ENCODE results near the gene TSHZ2.
"Not testable (repeated sequence)": the region's sequence is repeated elsewhere in the genome, so short reads cannot be mapped to it uniquely, and the experiment has no call there.

The TSHZ2 gene

DNA sequence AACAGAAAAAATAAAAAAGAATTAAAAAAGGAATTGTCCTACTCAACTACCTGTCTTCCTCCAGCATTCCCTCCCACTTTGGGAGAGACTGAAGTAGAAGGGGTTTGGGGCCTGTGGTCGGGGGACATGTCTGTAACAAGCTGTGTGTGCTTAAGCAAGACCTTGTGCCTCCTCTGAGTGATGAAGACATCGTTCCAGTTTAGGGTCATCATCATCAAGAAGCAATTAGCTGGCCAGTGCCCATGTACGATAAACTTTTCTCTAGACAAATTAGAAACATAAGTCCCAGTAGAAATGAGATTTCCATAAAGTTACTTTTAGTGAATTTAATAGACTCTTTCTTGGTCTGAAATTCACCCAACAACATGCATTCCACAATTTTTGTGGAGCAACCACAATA is 348.5 kb downstream of the TSHZ2 start:
- no peak overlapping the region for H3K27ac ChIP-seq
- TF ChIP-seq ZFX (IDR thresholded peaks at IDR 0.05) = no peak
- TF ChIP-seq, protein P1, sequence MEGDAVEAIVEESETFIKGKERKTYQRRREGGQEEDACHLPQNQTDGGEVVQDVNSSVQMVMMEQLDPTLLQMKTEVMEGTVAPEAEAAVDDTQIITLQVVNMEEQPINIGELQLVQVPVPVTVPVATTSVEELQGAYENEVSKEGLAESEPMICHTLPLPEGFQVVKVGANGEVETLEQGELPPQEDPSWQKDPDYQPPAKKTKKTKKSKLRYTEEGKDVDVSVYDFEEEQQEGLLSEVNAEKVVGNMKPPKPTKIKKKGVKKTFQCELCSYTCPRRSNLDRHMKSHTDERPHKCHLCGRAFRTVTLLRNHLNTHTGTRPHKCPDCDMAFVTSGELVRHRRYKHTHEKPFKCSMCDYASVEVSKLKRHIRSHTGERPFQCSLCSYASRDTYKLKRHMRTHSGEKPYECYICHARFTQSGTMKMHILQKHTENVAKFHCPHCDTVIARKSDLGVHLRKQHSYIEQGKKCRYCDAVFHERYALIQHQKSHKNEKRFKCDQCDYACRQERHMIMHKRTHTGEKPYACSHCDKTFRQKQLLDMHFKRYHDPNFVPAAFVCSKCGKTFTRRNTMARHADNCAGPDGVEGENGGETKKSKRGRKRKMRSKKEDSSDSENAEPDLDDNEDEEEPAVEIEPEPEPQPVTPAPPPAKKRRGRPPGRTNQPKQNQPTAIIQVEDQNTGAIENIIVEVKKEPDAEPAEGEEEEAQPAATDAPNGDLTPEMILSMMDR (conservative IDR thresholded peaks at IDR 0.05) = no peak

DNA sequence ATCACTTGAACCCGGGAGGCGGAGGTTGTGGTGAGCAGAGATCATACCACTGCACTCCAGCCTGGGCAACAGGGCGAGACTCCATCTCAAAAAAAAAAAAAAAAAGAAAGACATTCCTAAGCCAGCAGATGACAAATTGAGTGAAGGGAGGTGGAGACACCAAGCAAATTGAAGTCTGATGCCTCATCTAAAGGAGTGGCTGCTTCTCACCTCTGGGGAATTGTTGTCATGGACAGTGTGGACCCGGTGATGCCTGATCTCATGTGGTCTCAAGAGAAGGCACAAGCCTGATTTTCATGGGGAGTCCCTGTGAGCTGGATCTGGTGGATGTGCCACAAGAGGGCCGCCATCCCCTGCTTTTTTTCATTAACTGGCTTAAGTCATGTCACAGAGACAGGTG is 349.4 kb downstream of the TSHZ2 start:
- no peak overlapping the region for H3K27ac ChIP-seq
- TF ChIP-seq, protein P1 (conservative IDR thresholded peaks at IDR 0.05) = no peak
- TF ChIP-seq ZFX (IDR thresholded peaks at IDR 0.05) = no peak

DNA sequence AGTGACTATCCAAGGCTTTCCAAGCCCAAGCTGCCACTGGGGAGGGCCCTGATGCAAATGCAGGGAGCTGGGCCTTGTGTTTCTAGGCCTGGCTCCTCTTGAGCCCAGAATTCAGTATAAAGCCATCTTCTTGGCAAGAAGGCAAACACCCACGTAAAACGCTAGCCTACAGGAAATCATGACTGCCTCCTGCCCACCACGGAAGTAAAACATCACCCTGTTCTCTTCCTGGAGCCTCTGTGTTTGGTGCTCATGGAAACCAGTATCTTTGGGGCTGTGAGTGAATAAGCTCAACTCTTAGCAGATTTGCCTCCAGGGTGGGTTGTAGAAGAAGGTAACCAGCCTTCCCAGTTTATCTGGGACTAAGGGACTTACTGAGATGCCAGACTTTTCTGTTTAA is 350.5 kb downstream of the TSHZ2 start:
- no peak overlapping the region for H3K27ac ChIP-seq
- TF ChIP-seq, protein P1 (conservative IDR thresholded peaks at IDR 0.05) = no peak
- no peak for TF ChIP-seq ZFX (IDR thresholded peaks at IDR 0.05)

DNA sequence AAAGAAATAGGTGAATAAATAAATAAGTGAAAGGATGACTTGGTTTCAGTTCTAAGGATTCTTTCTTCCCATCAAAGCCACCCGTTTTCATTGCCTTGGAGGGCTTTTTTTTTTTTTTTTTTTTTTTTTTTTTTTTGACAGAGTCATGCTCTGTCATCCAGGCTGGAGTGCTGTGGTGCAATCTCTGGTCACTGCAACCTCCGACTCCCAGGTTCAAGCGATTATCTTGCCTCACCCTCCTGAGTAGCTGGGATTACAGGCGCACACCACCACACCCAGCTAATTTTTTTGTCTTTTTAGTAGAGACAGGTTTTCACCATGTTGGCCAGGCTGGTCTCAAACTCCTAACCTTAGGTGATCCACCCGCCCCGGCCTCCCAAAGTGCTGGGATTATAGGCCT is 351.3 kb downstream of the TSHZ2 start:
- not testable (repeated sequence) for H3K27ac ChIP-seq

DNA sequence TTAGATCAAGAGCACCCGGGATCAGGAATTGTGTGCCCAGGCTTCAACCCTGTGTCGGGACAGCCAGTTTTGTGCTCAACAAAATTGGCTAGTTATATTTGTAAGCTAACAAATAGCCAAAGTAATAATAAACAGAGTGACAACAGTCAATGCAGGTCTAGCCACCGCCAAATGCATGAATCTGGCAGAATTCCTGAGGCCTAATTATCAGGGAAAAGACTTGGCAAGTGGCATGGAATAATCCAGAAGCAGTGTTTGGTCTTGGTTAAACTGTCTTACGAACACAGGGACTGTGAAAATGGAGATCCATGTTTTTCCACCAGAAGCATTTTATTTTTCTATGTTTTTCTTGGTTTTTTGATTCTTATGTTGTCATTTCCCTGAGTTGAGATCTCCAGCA is 352.7 kb downstream of the TSHZ2 start:
- no peak overlapping the region for H3K27ac ChIP-seq
- TF ChIP-seq, protein P1 (conservative IDR thresholded peaks at IDR 0.05) = no peak
- no peak for TF ChIP-seq ZFX (IDR thresholded peaks at IDR 0.05)

DNA sequence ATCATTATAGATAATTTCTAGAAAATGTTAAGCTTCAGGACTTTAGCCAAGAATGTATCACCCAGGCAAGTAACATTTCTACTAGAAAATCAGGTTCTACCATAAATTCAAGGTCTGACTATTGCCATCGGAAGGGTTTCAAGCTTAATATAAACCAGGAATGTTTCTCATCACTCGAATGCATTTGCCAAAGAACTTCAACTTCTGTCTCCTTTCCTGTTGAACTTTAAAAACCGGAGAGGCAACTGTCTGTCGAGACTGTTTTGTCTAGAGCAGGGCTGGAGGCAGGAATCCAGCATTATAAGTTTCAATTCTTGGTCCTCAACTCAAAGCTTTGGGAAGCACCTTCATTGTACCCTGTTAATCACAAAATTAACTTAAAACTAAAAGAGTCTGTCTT is 356.8 kb downstream of the TSHZ2 start:
- H3K27ac ChIP-seq = no peak overlapping the region
- TF ChIP-seq, protein P1 (conservative IDR thresholded peaks at IDR 0.05) = no peak
- no peak for TF ChIP-seq ZFX (IDR thresholded peaks at IDR 0.05)

DNA sequence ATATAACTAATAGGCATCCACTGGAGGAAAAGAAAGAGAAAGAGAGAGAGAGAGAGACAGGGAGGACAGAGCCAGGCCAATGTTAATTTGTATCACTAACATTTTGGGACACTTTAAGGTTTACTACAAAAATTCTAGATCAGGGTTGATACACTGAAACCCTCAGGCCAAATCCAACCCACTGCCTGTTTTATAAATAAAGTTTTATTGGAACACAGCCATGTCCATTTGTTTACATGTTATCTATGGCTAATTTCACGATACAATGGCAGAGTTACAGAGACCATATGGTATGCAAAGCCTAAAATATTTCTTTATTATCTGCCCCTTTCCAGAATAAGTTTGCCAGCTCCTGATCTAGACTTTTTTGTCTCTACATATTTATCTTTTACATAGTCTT is 357.6 kb downstream of the TSHZ2 start:
- H3K27ac ChIP-seq = no peak overlapping the region
- TF ChIP-seq, protein P1 (conservative IDR thresholded peaks at IDR 0.05) = no peak
- no peak for TF ChIP-seq ZFX (IDR thresholded peaks at IDR 0.05)

DNA sequence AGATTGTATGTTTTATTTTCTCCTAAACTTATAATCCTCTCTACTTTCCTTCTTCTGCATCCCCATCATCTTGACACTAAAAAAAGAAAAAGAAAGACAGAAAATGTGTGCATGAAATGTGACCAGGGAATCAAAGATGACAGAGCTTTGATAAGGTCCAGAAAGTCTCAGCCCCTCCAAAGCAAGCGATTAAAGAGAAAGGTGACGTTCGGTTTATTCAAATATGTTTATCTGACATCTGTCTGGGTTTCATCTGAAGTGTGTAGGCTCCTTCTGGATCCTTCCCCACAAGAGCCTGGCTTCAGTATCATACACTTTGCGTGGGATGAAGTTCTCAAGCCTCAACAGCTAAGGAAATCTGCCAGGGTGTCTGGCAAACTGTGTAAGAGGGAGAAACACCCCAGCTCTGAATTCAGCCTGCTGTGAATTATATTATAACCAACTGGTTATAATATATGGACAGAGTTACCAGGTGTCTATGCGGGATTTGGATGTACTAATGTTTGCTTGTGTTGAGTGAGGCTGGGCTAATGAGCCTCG is 358.5 kb downstream of the TSHZ2 start:
- H3K27ac ChIP-seq = no peak overlapping the region
- TF ChIP-seq ZFX (IDR thresholded peaks at IDR 0.05) = no peak
- TF ChIP-seq, protein P1 (conservative IDR thresholded peaks at IDR 0.05) = no peak

All from C4-2B (cell line).